ENCODE measurements around the gene JARID2. TPM values are rescaled to one million over a fixed set of nuclear protein-coding genes. Genes with fewer than 3 reads are reported as not detected.

JARID2 gene
- total and polyA plus RNA-seq, 9 of the 15 experiments (the other 6 are each of a cell fraction or from before 2014, with no cell fraction given), result 5.0 to 29.0 (median 15.6) TPM

DNA sequence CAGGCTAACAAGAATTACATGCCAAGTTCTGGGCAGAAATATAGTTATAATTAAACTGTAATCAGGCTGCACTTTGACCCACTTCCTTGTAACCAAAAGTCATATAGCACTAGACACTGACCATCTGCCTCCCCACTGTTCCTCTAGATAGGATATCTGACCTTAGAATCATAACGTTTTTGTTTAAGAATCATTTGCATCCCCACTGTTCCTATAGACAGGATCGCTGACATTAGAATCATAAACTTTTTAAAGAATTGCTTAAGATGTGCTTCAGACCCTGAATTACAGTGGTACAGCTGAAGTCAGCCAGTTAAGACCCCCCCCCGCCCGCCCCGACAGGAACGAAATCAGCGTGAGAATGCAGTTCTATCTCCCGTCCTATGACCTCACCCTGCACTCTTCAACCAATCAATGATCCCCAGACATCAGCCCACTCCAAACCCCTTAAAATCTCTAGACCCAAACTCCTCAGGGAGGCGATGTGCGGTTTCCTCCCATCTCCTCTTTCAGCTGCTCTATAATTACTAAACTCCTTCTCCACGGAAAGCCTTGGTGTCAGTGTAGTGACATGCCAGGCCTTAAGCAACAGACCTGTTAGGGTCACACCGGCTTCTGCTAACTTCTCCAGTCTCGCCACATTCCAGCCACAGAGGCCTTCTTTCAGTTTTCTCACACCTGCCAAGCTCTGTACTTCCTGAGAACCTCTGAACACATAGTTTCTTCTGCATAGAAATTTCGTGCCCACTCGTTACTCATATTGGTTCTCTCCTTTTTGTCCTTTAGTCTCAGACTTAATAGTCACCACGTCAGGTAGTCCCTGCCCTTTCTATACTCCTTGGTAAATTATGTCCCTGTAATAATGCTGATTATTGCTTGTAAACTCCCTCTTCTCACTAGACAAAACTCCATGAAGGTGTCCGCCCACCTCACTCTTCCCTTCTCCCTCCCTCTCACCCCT is 323.4 kb downstream of the JARID2 start (continued):
- TF ChIP-seq ZNF707 (CRISPR knock-in tag; conservative IDR thresholded peaks at IDR 0.05), result no peak
- TF ChIP-seq, protein P1, sequence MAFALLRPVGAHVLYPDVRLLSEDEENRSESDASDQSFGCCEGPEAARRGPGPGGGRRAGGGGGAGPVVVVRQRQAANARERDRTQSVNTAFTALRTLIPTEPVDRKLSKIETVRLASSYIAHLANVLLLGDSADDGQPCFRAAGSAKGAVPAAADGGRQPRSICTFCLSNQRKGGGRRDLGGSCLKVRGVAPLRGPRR (CRISPR knock-in tag; IDR thresholded peaks at IDR 0.05), result no peak
- TF ChIP-seq KLF6 (CRISPR knock-in tag; IDR thresholded peaks at IDR 0.05; ENCODE audit: borderline replicate concordance), result peak; percentile 38; the same call in 1 of the 2 replicates
- TF ChIP-seq NCOA6 (IDR thresholded peaks at IDR 0.05), result no peak
- peak; percentile 46 for TF ChIP-seq TCF3 (CRISPR knock-in tag; IDR thresholded peaks at IDR 0.05)
- TF ChIP-seq NR2C2 (CRISPR knock-in tag; IDR thresholded peaks at IDR 0.05), result no peak
- peak; percentile 86 for TF ChIP-seq NR2C2 (tag; IDR thresholded peaks at IDR 0.05)
- TF ChIP-seq BHLHE40 (IDR thresholded peaks at IDR 0.05; ENCODE audit: low read length), result no peak
- TF ChIP-seq MYNN (IDR thresholded peaks at IDR 0.05), result peak; percentile 28; the same call in 1 of the 2 replicates
- TF ChIP-seq MYNN (CRISPR knock-in tag; IDR thresholded peaks at IDR 0.05), result no peak
- TF ChIP-seq, protein P2, sequence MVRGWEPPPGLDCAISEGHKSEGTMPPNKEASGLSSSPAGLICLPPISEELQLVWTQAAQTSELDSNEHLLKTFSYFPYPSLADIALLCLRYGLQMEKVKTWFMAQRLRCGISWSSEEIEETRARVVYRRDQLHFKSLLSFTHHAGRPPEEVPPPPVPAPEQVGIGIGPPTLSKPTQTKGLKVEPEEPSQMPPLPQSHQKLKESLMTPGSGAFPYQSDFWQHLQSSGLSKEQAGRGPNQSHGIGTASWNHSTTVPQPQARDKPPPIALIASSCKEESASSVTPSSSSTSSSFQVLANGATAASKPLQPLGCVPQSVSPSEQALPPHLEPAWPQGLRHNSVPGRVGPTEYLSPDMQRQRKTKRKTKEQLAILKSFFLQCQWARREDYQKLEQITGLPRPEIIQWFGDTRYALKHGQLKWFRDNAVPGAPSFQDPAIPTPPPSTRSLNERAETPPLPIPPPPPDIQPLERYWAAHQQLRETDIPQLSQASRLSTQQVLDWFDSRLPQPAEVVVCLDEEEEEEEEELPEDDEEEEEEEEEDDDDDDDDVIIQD (CRISPR knock-in tag; IDR thresholded peaks at IDR 0.05), result no peak
- no peak for TF ChIP-seq POU5F1 (IDR thresholded peaks at IDR 0.05; ENCODE audit: borderline replicate concordance, low read depth, low read length, partially characterized antibody)
- peak; percentile 21; the same call in 1 of the 2 replicates for TF ChIP-seq CREB1 (IDR thresholded peaks at IDR 0.05)
- TF ChIP-seq CREB1 (CRISPR knock-in tag; IDR thresholded peaks at IDR 0.05), result no peak
- TF ChIP-seq MEF2A (IDR thresholded peaks at IDR 0.05; ENCODE audit: control insufficient read depth, low read depth, low read length), result no peak
- peak in 1 of 2 experiments; percentile 36; a peak in 3 of 4 replicates for TF ChIP-seq MAZ (CRISPR knock-in tag; conservative IDR thresholded peaks at IDR 0.05 in 1 of 2, IDR thresholded peaks at IDR 0.05 in 1 of 2)
- 0 out of 2 replicates have a peak, but pooled peaks have one; percentile 36 for TF ChIP-seq MIER1 (IDR thresholded peaks at IDR 0.05; ENCODE audit: low read depth)
- no peak for TF ChIP-seq NR4A1 (CRISPR knock-in tag; IDR thresholded peaks at IDR 0.05)
- TF ChIP-seq NR4A1 (tag; IDR thresholded peaks at IDR 0.05), result 0 out of 2 replicates have a peak, but pooled peaks have one; percentile 20
- TF ChIP-seq, protein P3, sequence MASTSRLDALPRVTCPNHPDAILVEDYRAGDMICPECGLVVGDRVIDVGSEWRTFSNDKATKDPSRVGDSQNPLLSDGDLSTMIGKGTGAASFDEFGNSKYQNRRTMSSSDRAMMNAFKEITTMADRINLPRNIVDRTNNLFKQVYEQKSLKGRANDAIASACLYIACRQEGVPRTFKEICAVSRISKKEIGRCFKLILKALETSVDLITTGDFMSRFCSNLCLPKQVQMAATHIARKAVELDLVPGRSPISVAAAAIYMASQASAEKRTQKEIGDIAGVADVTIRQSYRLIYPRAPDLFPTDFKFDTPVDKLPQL (IDR thresholded peaks at IDR 0.05; ENCODE audit: extremely low read depth, insufficient read length), result no peak
- no peak for TF ChIP-seq FOXA3 (CRISPR knock-in tag; conservative IDR thresholded peaks at IDR 0.05 in 1 of 2, IDR thresholded peaks at IDR 0.05 in 1 of 2)
- no peak for TF ChIP-seq KLF1 (tag; IDR thresholded peaks at IDR 0.05)
- TF ChIP-seq, protein P4, sequence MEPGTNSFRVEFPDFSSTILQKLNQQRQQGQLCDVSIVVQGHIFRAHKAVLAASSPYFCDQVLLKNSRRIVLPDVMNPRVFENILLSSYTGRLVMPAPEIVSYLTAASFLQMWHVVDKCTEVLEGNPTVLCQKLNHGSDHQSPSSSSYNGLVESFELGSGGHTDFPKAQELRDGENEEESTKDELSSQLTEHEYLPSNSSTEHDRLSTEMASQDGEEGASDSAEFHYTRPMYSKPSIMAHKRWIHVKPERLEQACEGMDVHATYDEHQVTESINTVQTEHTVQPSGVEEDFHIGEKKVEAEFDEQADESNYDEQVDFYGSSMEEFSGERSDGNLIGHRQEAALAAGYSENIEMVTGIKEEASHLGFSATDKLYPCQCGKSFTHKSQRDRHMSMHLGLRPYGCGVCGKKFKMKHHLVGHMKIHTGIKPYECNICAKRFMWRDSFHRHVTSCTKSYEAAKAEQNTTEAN (CRISPR knock-in tag; IDR thresholded peaks at IDR 0.05), result no peak
- peak; percentile 54; the same call in 1 of the 2 replicates for TF ChIP-seq ZBTB7A (IDR thresholded peaks at IDR 0.05; ENCODE audit: borderline replicate concordance, control insufficient read depth, low read depth, low read length)
- TF ChIP-seq ZNF785 (CRISPR knock-in tag; IDR thresholded peaks at IDR 0.05), result no peak

All from K562 (cell line).